HG03442 (cell line): ENCODE data around the gene DHRS12.

Experiments used
- ATAC-seq: cut with Tn5 transposase; IDR thresholded peaks from one replicate; pipeline ENCODE4 v1.9.1; 2021; ENCODE audit warnings: mild to moderate bottlenecking, moderate library complexity; ENCODE audit not compliant: unreplicated experiment

DHRS12 gene

DNA sequence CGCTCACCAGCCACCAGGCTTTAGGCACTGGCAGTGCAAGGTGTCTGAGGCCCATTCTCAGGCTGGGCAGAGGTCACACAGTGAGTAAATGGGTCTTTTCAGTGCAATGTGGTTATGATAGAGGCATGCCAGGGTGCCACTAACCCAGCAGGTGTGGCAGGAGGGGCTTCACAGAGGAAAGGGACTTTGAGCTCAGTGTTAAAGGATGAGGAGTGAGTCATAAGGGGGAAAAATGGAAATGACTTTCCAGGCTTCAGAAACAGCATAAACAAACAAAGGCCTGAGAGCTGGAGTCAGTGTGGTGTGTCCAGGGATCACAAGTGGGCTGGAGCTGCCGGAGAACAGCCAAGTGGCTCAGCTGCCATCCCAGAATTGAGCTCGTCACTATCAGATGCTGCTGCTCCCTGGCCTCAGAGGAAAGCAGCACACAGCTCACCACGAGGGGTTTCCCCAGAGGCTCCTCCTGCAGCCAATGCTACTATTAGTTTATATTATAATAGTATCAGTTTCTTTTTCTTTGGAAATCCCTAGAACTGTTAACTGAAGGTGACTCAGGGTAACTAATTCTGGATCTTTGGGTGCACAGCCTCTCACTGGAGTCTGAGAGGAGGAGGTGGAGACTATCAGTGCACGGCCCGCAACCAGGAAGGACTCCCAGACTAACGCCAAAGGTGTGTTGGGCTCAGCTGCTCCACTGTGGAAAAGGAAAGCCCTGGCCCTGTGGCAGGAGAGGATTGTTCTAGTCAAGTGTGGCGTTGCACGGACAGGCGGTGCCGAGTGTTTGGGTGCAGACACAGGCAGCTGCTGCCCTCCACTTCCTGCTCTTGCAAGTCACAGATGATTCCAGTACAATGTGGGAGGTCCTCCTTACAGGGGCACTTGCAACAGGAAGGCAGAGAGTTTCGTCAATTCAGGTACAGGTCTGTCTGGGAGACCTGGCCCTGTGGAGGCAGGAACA, 39.5 kb downstream of the DHRS12 start:
- ATAC-seq = peak; percentile 83

DNA sequence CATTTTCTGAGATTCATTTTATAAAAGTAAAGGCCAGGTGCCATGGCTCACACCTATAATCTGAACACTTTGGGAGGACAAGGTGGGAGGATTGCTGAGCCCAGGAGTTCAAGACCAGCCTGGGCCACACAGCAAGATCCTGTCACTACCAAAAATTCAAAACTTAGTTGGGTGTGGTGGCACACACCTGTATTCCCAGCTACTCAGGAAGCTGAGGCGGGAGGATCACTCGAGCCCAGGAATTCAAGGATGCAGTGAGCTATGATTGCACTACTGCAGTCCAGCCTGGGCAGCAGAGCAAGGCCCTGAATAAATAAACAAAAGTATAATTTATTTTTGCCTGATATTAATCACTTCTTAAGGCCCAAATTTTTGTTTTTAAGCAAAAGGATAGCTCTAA, 40.5 kb downstream of the DHRS12 start:
- no peak for ATAC-seq

DNA sequence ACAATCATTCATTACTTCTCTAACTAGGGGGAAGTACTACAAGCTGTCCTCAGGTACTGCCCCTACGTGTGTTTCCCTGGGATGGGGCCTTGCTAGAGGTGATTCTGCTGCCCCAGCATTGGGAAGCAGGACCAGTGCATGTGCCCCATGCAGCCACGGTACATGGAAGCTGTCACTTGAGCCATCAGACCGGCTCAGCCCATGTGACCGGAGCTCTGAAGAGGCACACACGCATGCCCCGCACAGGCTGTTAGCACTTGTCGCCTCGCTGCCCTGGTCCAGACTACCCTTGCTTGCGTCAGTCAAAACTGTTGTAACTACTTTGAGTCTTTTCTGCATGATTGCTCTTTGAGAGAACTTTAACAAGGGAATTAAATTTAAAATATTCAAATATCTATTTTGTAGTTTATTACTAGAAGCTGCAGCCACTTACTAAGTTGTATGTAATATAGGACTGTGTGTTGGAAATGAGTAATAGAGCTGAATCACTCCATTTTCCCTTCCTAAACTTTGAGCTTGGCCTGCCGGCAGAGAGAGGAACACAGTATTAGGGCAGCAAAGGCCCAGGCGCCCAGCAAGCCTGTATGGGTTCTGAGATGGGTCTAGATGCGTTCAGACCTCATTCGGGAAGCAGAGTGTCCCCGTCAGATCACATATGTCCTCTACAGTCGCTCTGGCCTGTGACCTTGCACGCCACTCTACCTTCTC, 42.2 kb downstream of the DHRS12 start:
- no peak for ATAC-seq

DNA sequence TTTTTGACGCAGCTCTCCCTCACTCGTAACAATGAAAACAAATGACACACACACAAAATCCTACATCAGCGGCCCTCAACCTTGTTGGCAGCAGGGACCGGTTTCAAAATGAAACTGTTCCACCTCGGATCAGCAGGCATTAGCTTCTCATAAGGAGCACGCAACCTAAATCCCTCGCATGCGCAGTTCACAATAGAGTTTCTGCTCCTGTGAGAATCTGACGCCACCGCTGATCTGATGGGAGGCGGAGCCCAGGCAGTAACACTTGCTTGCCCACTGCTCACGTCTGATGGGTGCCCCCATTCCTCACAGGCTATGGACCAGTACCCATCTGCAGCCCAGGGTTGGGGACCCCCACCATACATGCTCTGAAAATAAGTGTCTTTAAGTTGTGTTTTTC, 43.4 kb downstream of the DHRS12 start:
- ATAC-seq = no peak

DNA sequence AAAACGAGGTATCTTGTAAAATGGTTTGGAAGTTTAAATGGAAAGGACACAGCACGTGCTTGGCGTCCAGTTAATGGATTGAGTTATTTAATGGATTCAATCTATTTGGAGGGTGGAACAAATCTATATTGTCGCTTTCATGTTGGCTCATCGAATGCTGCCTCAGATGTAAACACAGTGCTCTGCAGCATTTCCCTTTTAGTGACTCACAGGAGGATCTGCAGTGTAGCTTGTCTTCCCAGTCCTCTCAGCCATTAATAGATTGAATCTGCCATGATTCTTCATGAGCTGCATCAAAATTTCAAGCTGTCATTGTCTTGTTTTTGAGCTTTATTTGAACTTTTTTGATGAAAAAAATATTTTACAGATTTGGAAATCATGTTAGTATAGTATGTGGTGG, 44.7 kb downstream of the DHRS12 start:
- no peak for ATAC-seq

DNA sequence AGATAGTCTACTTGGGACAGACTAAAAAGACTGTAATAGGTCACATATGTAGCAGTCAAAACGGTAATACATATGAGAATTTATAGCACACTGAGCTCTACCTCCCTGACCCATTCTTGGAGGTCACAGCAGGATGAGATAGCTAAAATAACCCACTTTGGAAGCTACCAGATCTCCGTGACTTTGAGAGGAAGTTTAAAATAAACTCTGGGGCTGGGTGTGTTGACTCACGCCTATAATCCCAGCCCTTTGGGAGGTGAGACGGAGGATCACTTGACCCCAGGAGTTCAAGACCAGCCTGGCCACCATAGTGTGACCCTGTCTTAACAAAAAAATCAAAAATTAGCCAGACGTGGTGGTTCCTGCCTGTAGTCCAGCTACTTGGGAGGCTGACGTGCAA, 45.3 kb downstream of the DHRS12 start:
- ATAC-seq = no peak

DNA sequence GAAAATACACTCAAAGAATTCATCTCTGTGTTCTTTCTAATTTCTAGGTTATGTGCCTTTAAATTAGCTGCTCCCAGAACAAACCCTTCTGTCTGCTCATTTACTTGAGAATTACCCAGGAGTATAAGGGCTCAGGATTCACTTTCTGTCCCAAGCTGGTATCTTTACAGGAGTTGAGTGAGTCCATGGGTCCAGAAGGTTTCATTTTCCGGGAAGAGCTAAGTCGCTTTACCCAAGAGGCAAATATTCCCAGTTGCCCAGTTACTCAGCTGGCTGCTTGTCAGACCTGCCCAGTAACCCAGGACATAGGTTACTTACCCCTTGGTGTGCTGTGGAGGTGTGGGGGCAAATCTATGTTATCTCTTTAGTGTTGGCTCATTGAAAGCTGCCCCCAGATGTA, 47.3 kb downstream of the DHRS12 start:
- ATAC-seq = no peak

DNA sequence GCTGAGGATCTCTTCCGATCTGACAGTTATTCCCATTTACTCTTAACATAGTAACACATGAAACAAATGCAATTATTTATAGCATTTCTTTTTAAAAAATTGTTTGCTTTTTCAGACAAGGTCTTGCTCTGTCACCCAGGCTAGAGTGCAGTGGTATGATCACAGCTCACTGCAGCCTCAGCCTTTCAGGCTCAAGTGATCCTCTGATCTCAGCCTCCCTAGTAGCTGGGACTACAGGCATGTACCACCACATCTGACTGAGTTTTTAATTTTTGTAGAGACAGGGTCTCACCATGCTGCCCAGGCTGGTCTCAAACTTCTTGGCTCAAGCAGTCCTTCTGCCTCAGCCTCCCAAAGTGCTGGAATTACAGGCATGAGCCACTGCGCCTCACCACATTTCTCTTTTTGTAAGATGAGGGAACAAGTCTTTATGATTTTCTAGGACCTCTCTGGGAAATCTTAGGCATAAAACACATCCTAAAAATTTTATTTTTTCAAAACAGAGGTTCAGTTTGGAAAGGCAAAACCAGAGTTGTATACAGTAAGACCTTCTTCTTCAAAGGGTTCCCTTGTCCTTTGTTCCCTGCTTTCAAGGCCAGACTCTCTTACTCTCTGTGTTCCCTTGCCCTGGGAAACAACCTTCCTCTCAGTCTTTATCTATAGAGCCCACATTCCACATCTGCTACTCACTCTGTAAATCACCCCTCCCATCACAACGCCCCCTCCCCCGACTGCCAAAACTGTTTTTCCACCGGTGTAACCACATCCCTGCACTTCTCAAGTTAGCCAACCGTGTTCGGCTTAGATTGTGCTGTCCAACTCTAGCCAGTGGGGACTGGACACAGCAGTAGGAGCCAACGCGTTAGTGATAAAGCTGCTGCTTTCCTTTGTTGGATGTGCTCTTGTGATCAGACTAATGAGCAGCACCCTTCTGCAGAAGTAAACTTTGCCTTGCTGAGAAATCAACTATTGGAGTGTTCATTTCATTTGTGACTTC, 56.2 kb downstream of the DHRS12 start:
- ATAC-seq = no peak

DNA sequence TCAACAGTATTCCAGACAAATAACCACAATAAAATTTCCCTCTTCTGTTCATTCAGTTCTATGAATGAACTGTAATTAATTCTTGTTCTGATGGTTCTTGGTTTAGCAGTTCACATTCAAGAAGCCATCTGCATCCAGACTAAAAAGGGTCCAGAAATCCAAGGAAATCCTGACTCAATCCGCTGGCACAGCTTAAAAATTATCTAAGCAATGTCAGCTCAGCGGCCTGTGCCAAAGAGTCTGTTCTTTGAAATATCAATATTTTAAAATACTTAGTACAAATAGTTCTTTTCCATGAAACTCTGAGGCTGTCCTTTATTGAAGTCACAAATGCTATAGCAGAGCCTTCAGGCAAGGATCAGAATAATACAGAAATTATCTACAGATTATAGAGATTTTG, 57.2 kb downstream of the DHRS12 start:
- ATAC-seq = no peak

DNA sequence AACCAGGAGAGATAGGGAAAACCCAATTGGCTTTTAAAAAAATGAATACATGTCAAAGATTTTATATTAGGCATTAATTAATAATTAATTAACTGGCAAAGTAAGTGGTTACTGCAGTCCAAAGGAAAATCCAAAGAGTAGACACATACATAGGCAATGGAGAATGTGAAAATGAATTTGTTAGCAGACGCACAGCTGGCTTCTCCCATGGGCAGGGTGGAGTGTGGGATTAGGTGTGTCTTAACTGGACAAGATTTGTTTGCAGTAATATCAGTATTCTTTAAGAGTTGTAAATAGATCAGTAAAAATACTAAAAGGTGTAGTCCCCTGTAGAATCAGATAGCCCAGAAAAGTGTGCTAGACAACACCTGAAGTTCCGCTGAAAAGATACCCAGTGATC, 58.7 kb downstream of the DHRS12 start:
- ATAC-seq = no peak

DNA sequence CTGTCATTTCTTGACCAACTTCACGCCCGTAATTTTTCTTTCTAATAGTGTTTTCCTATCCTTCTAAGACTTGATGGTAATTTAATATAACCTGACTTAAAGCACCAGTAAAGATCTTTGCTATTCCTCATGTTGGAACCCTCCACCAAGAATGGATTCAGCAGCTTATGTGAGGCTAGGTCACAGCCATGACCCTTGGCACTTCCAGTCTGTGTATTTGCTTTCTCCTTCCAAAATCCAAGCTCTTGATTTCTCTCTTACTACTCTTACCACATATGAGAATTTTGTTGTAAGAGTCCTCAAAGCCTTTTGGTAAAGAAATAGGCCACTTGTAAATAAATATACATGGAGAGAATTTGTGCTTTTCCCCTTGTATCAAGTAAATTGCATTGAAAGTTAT, 61.4 kb downstream of the DHRS12 start:
- no peak for ATAC-seq

DNA sequence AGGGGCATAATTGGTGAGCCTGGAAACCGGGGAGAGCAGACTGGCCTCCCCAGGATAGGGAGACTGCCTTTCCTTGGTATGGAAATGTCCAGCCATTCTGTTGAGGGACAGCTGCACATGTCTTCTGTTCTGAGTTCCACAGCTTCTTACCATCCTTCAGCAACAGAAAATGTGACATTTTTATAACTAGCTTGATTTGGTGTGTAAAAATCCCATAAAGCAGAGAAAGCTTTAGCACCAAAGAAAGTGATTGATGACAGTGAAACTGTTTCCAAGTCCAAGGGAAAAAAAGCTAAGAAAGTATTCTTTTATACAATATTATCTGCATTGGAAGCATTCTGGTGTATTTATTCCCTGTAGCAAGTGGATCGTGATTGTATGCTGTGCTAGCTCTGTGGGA, 61.9 kb downstream of the DHRS12 start:
- ATAC-seq = no peak

DNA sequence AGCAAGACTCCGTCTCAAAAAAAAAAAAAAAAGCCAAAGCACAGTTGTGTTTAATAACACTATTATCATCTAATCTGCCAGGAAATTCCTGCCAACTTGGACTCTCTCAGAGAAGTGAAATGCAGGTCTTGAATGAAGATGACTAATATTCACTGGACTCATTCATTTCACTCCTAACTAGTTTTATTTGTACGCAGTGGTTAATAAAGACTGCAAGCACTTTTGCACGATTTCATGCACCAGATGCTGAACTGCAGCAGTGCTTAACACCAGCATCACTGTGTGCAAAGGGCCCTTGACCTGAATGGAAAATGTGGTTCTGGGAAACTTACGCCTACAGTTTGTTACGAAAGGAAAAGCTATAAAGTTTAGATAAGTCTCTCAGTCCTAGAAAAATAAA, 63.3 kb downstream of the DHRS12 start:
- no peak for ATAC-seq

DNA sequence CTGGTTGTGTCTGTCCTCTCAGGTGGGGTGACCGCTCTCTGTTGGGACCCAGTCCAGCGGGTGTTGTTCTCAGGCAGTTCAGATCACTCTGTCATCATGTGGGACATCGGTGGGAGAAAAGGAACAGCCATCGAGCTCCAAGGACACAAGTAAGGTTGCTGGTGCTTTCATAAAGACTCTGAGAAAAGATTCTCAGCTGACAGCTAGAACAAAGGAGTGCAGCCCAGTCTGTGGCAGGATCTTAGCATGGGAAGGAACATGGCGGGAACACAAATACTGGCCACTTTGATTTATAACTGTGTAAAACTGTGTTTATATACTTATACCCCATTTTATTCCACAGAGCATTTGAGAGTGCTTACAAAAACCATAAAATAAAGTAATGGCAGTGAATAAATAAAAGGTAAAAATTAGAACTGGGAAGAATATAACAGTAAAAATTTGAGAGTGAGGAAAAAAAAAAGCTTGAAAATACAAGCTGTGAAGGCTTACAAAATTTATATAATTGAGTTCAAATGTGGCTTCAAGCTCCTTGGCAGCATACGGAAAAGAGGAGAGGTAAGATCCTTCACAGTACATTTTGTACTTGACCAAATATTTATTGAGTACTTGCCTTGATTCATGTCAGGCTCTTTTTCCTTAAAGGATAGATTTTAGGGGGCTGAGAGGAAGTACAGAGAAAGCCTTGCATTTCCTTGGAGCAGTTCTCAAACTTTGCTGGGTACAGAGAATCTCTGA, 64.8 kb downstream of the DHRS12 start:
- ATAC-seq = no peak

DNA sequence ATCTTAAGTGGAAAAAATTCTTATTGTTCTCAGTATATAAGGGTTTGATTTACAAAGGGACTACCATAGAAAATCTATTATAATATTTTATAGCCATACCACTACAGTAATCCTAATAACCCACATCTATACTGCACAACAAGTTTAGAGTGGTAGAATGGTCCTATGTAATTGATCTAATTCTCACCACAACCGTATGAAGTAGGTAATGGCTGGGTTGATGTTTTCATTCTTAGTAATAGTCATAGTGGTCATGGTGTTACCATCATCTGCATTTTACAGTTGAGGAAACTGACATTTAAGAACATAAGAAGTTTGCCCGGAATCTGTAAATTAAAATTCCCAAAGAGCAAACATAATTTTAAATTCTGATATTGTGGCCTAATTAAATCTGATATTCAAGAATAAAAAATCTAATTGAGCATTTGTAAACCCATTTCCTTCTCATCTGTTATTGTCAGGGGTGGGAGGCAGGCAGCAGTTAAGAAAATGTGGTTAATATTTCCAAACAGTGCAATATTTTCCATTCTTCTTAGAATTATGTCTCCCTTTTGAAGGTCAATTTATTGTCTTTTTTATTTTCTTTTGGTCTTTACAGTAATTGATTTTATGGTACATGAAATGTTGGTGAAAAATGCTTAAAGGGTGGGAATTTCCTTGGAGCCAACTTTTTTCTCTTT, 65.6 kb downstream of the DHRS12 start:
- no peak for ATAC-seq

DNA sequence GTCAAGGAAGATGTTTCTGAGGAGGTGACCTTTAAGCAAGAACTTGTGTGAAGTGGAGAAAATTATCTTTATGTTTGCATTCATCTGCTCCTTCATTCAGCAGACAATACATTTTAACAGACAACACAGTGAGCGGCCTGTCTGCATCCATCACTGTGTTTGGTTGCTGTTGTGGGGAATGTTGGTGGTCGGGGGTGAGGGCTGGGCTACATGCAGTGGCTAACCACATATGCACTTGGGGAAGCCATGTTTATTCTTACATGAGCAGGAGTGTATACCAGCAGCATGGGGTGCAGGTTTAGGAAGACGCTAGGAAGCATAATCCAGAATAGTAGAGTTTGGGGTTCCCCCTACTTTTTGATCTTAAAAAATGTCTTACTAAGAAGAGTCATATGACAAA, 66.4 kb downstream of the DHRS12 start:
- ATAC-seq = no peak

DNA sequence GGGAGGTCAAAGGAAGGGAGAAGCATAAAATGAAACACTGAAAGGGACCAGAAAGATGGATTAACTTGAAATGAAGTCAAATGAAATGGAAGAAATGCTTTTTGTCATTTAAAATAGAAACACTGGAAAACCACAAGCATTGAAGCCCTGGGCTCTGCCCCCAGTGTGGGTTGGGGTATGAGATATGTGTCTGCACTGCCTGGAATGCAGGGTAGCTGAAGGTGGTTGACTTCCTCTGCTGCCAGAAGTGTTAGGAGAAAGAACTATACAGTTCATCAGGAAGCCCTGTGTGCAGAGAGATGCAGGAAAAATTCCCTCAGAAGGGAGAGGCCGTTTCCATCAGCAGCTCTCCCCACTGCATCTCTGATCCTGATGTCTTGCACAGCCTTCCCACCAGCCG, 69.2 kb downstream of the DHRS12 start:
- ATAC-seq = no peak

DNA sequence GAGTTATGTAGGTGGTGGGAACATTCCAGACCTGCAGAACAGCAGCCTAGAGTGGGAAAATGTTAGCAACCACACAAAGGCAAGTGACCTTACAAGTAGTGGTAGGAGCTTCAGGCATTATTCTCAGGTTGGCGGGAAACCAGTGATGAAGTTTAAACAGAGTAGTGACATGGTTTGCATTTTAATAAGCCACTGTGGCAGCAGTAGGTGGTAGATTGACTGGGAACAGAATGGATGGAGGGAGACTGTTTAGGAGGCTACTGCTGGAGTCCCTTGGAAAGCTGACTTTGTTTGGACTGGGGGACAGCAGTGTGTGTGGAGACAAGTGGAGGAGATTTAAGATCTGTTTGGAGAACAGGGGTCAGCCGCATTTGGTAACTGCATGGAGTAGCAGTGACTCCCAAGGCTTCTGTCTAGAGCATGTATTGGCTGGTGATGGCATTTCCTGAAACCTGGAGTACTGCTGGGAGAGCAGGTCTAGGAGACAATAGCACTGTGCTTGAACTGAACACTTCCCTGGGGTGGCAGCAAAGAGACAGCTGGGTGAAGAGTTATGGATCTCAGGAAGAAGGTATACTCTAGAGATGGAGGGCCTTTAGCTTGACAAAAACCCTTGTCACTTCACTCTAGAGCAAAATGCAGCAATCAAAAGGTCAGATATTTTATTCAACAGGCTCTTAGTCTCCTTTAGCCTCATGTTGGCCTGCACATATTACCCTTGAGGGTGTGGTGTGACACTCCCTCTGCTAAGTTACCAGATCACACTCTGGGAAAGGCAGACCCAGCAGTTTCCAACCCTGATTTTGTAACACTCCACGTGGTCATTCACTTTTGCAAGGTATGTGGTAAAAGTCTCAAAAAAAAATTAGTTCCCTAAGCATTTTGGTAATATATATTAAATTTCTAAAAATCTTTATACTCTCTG, 70.3 kb downstream of the DHRS12 start:
- no peak for ATAC-seq

DNA sequence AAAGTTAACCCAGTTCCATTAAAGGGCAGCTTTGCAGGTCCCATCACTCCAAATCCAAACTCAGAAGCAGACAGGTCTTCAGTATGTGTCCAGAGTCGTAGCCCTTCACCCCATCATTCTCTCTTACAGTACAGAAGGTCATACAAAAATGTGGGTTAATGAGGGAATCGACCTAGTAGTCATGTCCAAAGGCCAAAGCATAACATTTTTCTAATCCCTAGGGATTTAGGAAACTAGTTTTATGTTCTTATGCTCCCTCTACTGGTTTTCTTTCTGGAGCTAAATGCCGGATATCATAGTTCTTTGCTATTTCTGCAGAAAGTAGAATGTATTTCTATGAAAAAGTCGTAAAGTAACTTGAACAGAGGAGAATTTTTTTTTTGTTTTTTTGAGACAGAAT, 72.2 kb downstream of the DHRS12 start:
- no peak for ATAC-seq
